HG03575 (cell line): ENCODE results near the gene LNX2.

Source experiments
- ATAC-seq: cut with Tn5 transposase; IDR thresholded peaks from one replicate; pipeline ENCODE4 v1.9.1; 2021; ENCODE audit not compliant: unreplicated experiment, insufficient number of reproducible peaks, low FRiP score; ENCODE audit errors: extremely low read depth

LNX2 gene

GRCh38 chr13:27578121-27579030 lies 42.0 kb downstream of the LNX2 start:
- no peak for ATAC-seq

- no peak for ATAC-seq
Measured at GRCh38 chr13:27574661-27575060, 45.7 kb downstream of the LNX2 start.

DNA sequence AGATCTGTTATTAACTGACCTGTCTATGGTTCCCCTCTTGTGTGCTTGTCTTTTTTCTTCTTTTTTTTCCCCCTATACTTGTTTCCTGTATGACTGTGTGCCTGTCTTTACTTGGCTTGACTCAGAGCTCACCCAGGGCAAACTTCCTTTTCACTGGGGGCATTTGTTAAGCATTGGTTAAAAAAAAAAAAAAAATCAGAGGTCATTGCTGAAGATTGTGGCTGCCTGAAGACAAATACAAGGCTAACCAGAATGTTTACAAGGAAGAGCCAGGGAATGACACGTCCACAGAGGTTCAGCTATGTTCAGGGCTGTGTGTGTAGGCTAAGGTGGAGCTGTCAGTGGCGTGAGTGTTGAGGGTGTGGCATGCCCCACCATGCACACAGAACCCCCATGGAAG lies 47.1 kb downstream of the LNX2 start:
- no peak for ATAC-seq

- no peak for ATAC-seq
Measured at GRCh38 chr13:27572234-27572901, 48.0 kb downstream of the LNX2 start.

- no peak for ATAC-seq
Measured at GRCh38 chr13:27570906-27571305, 49.4 kb downstream of the LNX2 start.

DNA sequence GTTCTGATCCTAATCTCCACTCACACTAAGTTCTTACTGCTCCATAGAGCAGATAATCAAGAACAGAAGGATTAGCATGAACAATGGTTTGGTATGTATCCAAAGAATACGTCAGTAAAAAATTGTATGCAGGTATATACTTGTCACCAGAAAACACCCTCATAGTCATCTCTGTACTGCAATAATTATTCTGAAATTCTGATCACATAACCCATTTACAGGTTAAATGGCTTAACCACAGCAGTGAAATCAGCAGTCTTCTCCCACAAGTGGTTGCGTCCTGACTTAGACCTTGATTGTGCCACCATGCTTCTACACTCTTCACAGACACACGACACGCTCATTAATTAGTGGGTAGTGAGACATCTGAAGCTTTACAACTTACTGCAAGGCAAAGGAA lies 50.9 kb downstream of the LNX2 start:
- ATAC-seq, result no peak

GRCh38 chr13:27565818-27566217 lies 54.5 kb downstream of the LNX2 start:
- no peak for ATAC-seq

DNA sequence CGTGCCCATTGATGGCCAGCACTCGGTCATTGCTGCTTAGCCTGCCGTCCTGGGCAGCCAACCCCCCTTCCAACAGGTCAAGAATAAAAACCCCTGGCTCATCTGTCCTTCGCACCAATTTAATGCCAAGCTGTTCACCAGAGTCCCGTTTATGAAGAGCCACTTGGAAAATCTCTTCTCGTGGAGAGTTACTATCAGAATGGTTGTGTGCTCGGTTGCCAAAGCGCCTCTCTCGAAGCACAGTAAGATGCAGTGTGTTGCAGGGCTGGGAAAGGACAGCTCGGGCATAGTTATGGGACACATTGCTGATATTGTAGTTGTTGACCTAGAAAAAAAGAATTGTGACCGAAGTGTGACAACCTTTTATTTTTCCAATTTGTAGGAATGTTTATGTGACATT lies 57.9 kb downstream of the LNX2 start:
- ATAC-seq, result no peak

DNA sequence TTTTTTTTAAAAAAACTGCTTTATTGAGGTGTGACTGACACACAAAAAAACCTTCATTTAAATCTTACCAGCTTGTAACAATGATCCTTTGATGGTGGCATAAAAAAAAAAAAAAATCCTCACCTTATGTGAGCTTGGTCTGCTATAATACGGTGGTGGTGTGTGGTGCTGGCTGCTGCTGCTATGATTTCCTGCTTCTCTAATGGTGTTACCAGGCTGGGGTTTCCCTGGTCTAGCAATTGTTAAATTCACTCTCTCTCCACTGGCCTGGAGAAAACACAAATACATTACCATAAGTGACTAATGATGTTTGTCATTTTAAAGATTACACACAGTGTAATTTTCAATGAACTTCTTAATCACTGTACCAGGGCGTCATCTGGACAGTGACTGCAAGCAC lies 60.6 kb downstream of the LNX2 start:
- ATAC-seq, result no peak

DNA sequence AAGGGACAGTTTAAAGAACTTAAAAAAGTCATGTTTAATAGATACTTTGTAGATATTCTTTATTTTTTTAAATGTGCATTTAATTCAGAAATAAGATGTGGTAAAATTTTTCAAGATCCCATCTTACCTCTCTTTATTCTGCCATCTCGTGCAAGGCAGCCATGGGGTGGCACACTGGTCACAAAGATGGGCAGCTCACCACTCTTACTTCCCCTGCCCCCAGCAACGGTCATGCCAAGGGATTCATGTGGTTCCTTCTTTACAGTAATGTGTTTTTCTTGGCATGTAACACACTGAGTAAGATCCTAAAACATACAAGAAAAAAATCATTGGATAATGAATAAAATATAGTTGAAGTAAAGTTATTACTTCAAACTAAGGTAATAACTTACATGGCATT lies 64.2 kb downstream of the LNX2 start:
- no peak for ATAC-seq

GRCh38 chr13:27551562-27551961 lies 68.8 kb downstream of the LNX2 start:
- no peak for ATAC-seq

DNA sequence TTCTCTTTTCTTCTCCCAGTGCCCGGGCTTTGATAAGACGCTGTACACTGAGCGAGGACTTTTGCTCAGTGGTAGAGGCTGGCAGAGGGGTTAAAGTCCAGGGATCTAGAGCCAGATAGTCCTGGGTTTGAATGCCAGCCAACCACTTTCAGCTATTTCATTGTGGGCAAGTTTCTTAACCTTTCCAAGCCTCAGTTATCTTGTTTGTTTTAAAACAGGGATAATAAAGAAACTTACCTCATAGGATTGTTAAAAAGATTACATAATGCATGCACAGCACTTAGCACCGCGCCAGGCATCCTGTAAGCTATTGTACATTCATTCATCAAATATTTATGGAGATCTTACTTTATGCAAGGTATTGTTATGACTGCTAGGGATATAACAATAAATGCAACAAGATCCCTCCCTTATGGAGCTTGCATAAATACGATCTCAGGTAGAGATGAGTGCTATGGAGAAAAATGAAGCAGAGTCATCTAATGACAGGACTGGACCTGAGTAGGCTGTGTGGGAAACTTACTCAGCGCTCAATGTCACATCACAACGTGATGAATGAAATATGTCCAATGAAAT lies 70.8 kb downstream of the LNX2 start:
- ATAC-seq, result no peak

GRCh38 chr13:27542220-27542619 lies 78.1 kb downstream of the LNX2 start:
- no peak for ATAC-seq

GRCh38 chr13:27541386-27541785 lies 78.9 kb downstream of the LNX2 start:
- no peak for ATAC-seq

GRCh38 chr13:27536361-27537101 lies 83.8 kb downstream of the LNX2 start:
- no peak for ATAC-seq

- ATAC-seq, result no peak
Measured at GRCh38 chr13:27535546-27535945, 84.8 kb downstream of the LNX2 start.

- ATAC-seq, result no peak
Measured at GRCh38 chr13:27534981-27535380, 85.3 kb downstream of the LNX2 start.

DNA sequence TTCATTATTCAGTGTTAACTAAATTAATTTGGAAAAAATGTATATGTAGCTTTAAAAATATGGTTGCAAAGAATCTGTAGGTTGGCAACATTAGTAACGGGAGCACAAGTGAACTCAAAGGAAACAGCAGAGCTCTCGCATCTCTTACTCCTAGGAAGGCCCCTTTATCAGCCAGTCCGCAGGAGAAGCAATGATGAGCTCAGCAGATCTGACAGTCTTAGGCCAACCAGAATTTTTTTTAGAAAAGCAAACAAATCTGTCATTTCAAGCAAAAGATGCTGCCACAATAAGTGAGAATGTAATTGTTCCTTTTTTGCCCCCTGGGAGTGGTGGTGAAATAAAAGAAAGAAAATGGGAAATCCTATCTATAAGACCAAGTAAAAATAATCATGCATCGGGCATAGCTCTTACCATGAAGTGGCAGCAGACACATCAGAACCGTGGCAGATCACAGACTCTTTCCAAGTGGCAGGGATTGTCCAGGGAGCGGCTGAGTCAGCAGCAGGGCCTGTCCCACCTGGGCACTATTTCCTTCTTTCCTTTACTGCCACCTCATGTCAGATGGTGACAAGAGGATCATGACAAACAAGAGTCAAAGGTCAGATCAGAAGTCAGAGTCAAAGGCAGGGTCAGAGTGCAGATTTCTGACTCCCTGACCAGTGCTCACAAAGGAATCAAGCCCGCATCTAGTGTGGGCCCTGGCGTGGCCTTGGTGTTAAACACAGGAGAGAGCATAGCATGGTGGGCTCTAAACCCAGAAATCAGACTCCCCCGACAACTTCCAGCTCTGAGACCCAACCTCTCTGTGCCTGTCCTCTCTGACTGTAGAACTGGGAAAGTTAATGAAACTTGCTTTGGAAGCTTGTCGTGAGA lies 86.0 kb downstream of the LNX2 start:
- ATAC-seq, result no peak
